G401 (cell line): ENCODE data around the gene GAL. TPM values are rescaled to one million over a fixed set of nuclear protein-coding genes. Genes with fewer than 3 reads are reported as not detected.

Experiments
- DNase-seq: peaks from one replicate; pipeline ENCODE4 v3.0.0-alpha.2; 2015; ENCODE audit warnings: low spot score
- in situ Hi-C: cut with HindIII; loops from 2 replicates; pipeline ENCODE4 v1.10.0; 2016; ENCODE audit warnings: low sequenced_read_pairs, mixed read lengths
- total RNA-seq: library from RNA; depleted of rRNA; stranded (reverse); fragments of >200 nt; shearing (Covaris generic); gene quantifications from 2 replicates; pipeline ENCODE4 v1.2.3, GENCODE V29; 2014

GAL gene
- total RNA-seq, 1 experiment from 2014 or later = not detected

GRCh38 chr11:68673991-68674390 lies 10.4 kb upstream of the GAL start:
- no peak for DNase-seq
- in situ Hi-C loops = no loop called here

GRCh38 chr11:68674461-68674860 lies 9.9 kb upstream of the GAL start:
- in situ Hi-C loops = no loop called here
- DNase-seq = no peak

- in situ Hi-C loops = no loop called here
- no peak for DNase-seq
Observed at GRCh38 chr11:68677432-68677831, 6.9 kb upstream of the GAL start.

- no peak for DNase-seq
- in situ Hi-C loops = no loop called here
Observed at GRCh38 chr11:68678031-68678441, 6.3 kb upstream of the GAL start.

GRCh38 chr11:68680541-68681231 lies 3.7 kb upstream of the GAL start:
- no peak for DNase-seq
- in situ Hi-C loops = no loop called here

- no peak for DNase-seq
- in situ Hi-C loops = no loop called here
Observed at GRCh38 chr11:68682531-68682961, 1.8 kb upstream of the GAL start.

- in situ Hi-C loops = no loop called here
- no peak for DNase-seq
Observed at GRCh38 chr11:68683121-68683520, 1.2 kb upstream of the GAL start.

GRCh38 chr11:68683536-68684384 lies 584 bp upstream of the GAL start:
- in situ Hi-C loops = no loop called here
- no peak for DNase-seq

GRCh38 chr11:68685656-68686380 lies 1.5 kb downstream of the GAL start:
- no peak for DNase-seq
- in situ Hi-C loops = no loop called here

GRCh38 chr11:68686486-68686885 lies 2.1 kb downstream of the GAL start:
- in situ Hi-C loops = no loop called here
- no peak for DNase-seq

- in situ Hi-C loops = no loop called here
- no peak for DNase-seq
Observed at GRCh38 chr11:68687311-68687710, 3.0 kb downstream of the GAL start.

GRCh38 chr11:68687986-68688385 lies 3.6 kb downstream of the GAL start:
- in situ Hi-C loops = no loop called here
- no peak for DNase-seq

- DNase-seq = no peak
- in situ Hi-C loops = no loop called here
Observed at GRCh38 chr11:68688881-68689280, 4.5 kb downstream of the GAL start.

- in situ Hi-C loops = no loop called here
- DNase-seq = no peak
Observed at GRCh38 chr11:68689737-68690625, 5.6 kb downstream of the GAL start.

GRCh38 chr11:68690671-68691401 lies 6.5 kb downstream of the GAL start:
- DNase-seq = no peak
- in situ Hi-C loops = no loop called here

- in situ Hi-C loops = no loop called here
- no peak for DNase-seq
Observed at GRCh38 chr11:68691402-68691784, 7.0 kb downstream of the GAL start.

- DNase-seq = no peak
- in situ Hi-C loops = no loop called here
Observed at GRCh38 chr11:68692115-68692514, 7.8 kb downstream of the GAL start.

- no peak for DNase-seq
- in situ Hi-C loops = no loop called here
Observed at GRCh38 chr11:68692871-68693483, 8.6 kb downstream of the GAL start.
